Stimulated activated naive CD8-positive, alpha-beta T cell treated with anti-CD3 and anti-CD28 coated beads, Interleukin-15, Interleukin-2, amounts not matched to agents 100 U/mL and 50 U/mL, for 24 hours (primary cell): ENCODE measurements around the gene IL1RN.
A peak's percentile ranks its signal among the peaks of the same experiment; 100 is the strongest.

ENCODE experiments used
- ATAC-seq: fragments of 150-1000 bp; cut with Tn5 transposase; one replicate; pipeline ENCODE4 v1.10.0; 2021
- DNase-seq: peaks from one replicate; pipeline ENCODE4 v3.0.0; 2021

Gene IL1RN

GRCh38 chr2:113156278-113157117 is 29.1 kb downstream of the IL1RN start:
- DNase-seq (no peak), ATAC-seq (no peak)

GRCh38 chr2:113157118-113157896 is 29.9 kb downstream of the IL1RN start:
- peak; percentile 73 for ATAC-seq
- peak; percentile 62 for DNase-seq

- ATAC-seq (peak; percentile 81), DNase-seq (no peak)
Measured at GRCh38 chr2:113157897-113158753, 30.7 kb downstream of the IL1RN start.

- DNase-seq (no peak), ATAC-seq (no peak)
Measured at GRCh38 chr2:113158884-113159553, 31.6 kb downstream of the IL1RN start.

- DNase-seq (no peak), ATAC-seq (no peak)
Measured at GRCh38 chr2:113160248-113160647, 32.9 kb downstream of the IL1RN start.

GRCh38 chr2:113160962-113161361 is 33.6 kb downstream of the IL1RN start:
- DNase-seq: no peak
- ATAC-seq: no peak

GRCh38 chr2:113162173-113162572 is 34.8 kb downstream of the IL1RN start:
- DNase-seq (no peak), ATAC-seq (no peak)

GRCh38 chr2:113162869-113163268 is 35.5 kb downstream of the IL1RN start:
- no peak for ATAC-seq
- no peak for DNase-seq

- no peak for ATAC-seq
Measured at GRCh38 chr2:113164215-113164929, 37.0 kb downstream of the IL1RN start.

GRCh38 chr2:113164930-113165585 is 37.7 kb downstream of the IL1RN start:
- no peak for DNase-seq
- no peak for ATAC-seq

More at GRCh38 chr2:113164215-113164929, 37.0 kb downstream of the IL1RN start:
- DNase-seq: no peak

GRCh38 chr2:113166187-113166645 is 38.8 kb downstream of the IL1RN start:
- ATAC-seq (no peak), DNase-seq (no peak)

GRCh38 chr2:113167115-113167932 is 39.9 kb downstream of the IL1RN start:
- DNase-seq: peak; percentile 43
- ATAC-seq: peak; percentile 78

GRCh38 chr2:113167962-113168340 is 40.6 kb downstream of the IL1RN start:
- ATAC-seq (no peak), DNase-seq (no peak)

GRCh38 chr2:113169002-113169530 is 41.7 kb downstream of the IL1RN start:
- ATAC-seq (no peak), DNase-seq (no peak)

- DNase-seq (no peak), ATAC-seq (no peak)
Measured at GRCh38 chr2:113169586-113169985, 42.2 kb downstream of the IL1RN start.

GRCh38 chr2:113171334-113172075 is 44.1 kb downstream of the IL1RN start:
- no peak for ATAC-seq
- no peak for DNase-seq

GRCh38 chr2:113172721-113173541 is 45.5 kb downstream of the IL1RN start:
- ATAC-seq (no peak), DNase-seq (no peak)
